Skeletal muscle satellite cell (primary cell): ENCODE data around the gene ATXN1.

Experiments used
- H3K27me3 ChIP-seq: 2 replicates; pipeline ENCODE4 v1.7.0; 2013; ENCODE audit warnings: low read length; ENCODE audit not compliant: control insufficient read depth, insufficient read depth
- H3K36me3 ChIP-seq: 2 replicates; pipeline ENCODE4 v1.7.0; 2013; ENCODE audit warnings: mild to moderate bottlenecking, control low read depth, low read length; ENCODE audit not compliant: insufficient read depth
- H3K4me1 ChIP-seq: 2 replicates; pipeline ENCODE4 v1.7.0; 2013; ENCODE audit warnings: low read length; ENCODE audit not compliant: control insufficient read depth, insufficient read depth
- H3K4me2 ChIP-seq: 2 replicates; pipeline ENCODE4 v1.7.0; 2013; ENCODE audit warnings: mild to moderate bottlenecking, low read length
- H3K4me3 ChIP-seq: 2 replicates; pipeline ENCODE4 v1.7.0; 2013; ENCODE audit warnings: low read length
- H3K9ac ChIP-seq: 2 replicates; pipeline ENCODE4 v1.7.0; 2013; ENCODE audit warnings: mild to moderate bottlenecking, low read depth, low read length, moderate library complexity
- H3K9me3 ChIP-seq: replicated peaks from 2 replicates; pipeline ENCODE4 v1.7.0; 2013; ENCODE audit warnings: mild to moderate bottlenecking, control low read depth, low read length

Gene ATXN1

DNA sequence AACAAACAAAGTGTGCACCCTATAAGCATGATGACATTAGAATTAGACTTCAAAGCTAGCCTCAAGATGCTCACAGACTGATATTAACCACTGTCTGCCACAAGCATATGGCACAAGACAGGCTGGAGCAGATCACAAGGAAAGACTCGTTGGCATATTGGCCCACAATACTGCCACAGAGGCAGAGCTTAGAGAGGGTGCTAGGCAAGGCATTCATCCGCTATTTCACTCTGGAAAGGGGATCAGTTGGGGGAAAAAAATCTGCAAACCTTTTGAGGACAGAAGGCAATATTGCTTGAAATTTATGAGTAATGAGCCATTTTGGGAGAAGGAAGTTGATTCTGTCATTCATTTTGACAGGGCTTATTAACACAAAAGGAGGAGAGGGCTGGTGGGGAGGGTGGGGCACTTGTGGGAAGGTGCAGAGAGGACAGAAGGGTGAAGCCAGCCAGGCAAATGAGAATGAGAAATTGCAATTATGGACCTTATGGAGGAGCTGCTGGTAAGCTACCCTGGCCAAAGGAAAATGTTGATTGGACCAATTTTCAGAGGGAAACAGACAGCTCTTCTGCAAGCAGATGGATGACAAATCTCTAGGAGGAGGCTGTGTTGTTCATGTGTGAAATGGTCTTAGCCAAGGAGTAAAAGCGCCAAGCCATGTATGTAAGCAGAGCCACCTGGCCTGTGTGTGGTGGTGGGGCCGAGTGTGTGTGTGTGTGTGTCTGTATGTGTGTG lies 335.2 kb downstream of the ATXN1 start:
- peaks cover 8% of the 10 kb centered on the region for H3K4me1 ChIP-seq
- no peaks in the 10 kb centered on the region for H3K9me3 ChIP-seq
- H3K4me2 ChIP-seq: no peak overlapping the region
- H3K4me3 ChIP-seq: no peak overlapping the region
- no peaks in the 10 kb centered on the region for H3K27me3 ChIP-seq
- no peak overlapping the region for H3K9ac ChIP-seq
- H3K36me3 ChIP-seq: no peaks in the 10 kb centered on the region

DNA sequence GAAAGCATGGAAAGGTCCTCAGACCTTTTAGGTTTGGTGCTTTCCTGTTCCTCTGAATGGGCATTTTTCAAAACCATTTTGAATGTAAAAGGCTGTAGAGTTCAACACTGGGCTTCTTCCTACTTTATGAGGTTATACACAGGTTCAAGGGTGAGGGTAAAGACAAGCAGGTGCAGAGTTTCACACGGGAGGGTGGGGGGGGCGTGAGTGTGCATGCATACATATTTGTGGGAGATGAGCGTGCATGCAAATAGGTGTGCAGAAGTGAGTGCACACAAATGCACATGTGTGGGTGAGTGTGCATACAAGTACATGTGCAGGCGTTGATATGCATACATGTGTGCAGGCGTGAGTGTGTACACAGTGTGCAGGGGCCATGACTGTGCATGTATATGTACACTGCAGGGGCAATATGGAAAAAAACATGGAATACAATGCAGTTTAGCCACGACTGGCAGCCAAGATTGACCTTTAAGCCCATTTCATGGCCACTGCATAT lies 339.7 kb downstream of the ATXN1 start:
- peaks cover 19% of the 10 kb centered on the region for H3K4me1 ChIP-seq

DNA sequence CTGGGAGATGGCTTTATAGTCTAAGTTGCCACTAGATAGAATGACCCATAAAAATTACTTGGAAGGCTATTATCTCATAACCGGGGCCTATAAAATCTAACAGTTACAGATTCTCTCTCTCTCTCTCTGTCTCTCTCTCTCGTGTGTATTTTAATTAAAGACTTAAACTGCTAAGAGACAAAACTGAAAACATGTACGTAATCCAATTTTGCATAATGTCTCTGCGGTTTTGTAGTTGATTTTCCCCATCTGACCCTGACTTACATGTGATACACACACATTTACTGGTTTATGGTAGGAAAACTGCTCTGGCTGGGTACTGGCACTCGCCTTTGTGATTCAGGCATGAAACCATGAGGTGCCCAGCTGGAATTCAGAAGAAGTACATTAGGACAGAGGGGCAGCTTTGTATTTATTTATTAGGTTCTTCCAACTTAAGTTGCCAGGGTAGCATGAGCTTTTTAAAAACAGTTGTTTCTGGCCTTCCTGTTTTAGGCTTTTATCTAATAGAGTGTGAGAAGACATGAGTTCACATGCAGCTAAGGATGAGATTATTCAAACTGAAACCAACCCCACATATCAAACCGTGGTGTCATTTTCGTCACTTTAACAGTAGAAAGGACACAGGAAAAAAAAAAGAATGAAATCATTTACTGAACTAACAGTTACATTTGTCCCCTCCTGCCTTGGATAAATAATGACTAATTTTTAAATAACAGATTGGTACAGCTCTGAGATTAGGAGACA lies 340.4 kb downstream of the ATXN1 start:
- Histone ChIP-seq H3K9ac (peak overlapping the region; percentile 61), H3K27me3 (no peaks in the 10 kb centered on the region), H3K4me2 (peak overlapping the region; percentile 66), H3K4me3 (peak overlapping the region; percentile 21), H3K4me1 (peaks cover 19% of the 10 kb centered on the region), H3K9me3 (no peaks in the 10 kb centered on the region), H3K36me3 (no peaks in the 10 kb centered on the region)

More for the DNA sequence above, 339.7 kb downstream of the ATXN1 start:
- Histone ChIP-seq H3K9me3 (no peaks in the 10 kb centered on the region), H3K27me3 (no peaks in the 10 kb centered on the region), H3K9ac (peak overlapping the region; percentile 61), H3K36me3 (no peaks in the 10 kb centered on the region), H3K4me2 (peak overlapping the region; percentile 66), H3K4me3 (peak overlapping the region; percentile 21)

DNA sequence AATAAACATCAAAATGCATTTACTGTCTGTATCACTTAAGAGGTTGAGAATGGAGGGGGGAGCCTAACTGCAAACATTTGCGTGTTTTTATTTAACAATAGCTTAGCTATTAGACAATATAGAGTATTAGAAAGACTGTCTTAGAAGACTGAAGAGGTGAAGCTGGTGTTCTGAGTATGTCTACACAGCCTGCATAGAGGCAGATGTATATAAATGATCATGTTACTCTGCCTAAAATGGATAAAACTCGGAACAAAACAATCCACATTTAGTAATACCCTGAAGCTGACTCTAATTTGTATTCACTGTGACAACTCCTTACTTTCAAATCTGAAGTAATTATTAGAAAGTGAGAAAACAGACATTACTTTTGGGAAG lies 340.9 kb downstream of the ATXN1 start:
- peak overlapping the region; percentile 66 for H3K4me2 ChIP-seq
- H3K27me3 ChIP-seq: no peaks in the 10 kb centered on the region
- H3K4me1 ChIP-seq: peaks cover 19% of the 10 kb centered on the region
- no peaks in the 10 kb centered on the region for H3K36me3 ChIP-seq
- no peak overlapping the region for H3K4me3 ChIP-seq
- H3K9ac ChIP-seq: peak overlapping the region; percentile 61
- no peaks in the 10 kb centered on the region for H3K9me3 ChIP-seq

DNA sequence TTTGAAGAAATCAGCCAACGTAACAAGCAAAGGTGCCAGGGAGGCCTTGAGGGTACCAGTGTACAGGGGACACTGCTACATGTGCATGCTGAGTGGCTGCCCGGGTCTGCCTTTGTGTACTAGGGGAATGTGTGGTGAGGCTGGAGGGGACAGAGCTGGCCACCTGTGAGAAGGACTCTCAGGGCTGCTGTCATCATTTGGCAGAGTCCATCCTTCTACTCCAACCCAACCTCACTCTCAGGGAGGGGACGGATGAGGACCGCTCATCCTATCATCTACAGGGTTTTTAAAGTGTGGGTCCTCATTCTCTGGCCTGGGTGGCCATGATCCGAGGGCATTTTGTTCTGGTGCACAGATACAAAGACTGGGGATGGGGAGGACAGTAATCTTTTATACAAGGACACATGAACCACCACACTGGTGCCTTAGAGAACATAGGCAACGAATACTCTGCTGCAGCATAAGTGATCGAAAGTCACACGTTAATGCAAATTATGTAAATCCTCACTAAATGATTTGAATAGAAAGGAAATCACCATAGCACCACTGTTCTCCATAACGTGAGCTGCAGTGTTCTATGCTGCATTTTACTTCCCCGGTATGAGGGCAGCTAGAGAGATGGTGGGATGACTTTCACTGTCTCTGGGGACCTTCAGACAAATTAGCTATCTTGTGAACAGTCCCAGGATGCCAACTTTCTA lies 341.5 kb downstream of the ATXN1 start:
- Histone ChIP-seq H3K4me3 (no peak overlapping the region), H3K4me1 (peaks cover 19% of the 10 kb centered on the region), H3K9ac (peak overlapping the region; percentile 61), H3K4me2 (peak overlapping the region; percentile 66), H3K27me3 (no peaks in the 10 kb centered on the region), H3K36me3 (no peaks in the 10 kb centered on the region), H3K9me3 (no peaks in the 10 kb centered on the region)

DNA sequence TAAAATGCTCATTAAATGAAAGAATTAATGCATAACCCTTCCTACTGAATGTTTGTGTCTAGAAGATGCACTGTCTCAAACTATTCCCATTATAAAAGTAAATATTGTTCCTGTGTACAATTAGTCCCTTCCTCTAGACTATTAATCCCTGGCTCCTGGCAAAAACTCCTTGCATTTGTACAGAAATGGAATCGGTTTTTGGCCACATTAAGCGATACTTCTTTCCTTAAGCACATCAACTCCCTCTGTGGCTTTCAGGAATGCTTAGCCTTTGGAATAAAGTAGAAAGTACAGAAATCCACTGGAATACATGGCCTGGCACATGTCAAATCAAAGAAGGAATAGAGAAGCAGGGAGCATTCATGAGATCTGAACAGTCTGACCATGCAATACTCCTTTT lies 343.1 kb downstream of the ATXN1 start:
- no peaks in the 10 kb centered on the region for H3K27me3 ChIP-seq
- H3K4me2 ChIP-seq: no peak overlapping the region
- no peak overlapping the region for H3K9ac ChIP-seq
- H3K9me3 ChIP-seq: no peaks in the 10 kb centered on the region
- peaks cover 19% of the 10 kb centered on the region for H3K4me1 ChIP-seq
- H3K36me3 ChIP-seq: no peaks in the 10 kb centered on the region
- H3K4me3 ChIP-seq: no peak overlapping the region

DNA sequence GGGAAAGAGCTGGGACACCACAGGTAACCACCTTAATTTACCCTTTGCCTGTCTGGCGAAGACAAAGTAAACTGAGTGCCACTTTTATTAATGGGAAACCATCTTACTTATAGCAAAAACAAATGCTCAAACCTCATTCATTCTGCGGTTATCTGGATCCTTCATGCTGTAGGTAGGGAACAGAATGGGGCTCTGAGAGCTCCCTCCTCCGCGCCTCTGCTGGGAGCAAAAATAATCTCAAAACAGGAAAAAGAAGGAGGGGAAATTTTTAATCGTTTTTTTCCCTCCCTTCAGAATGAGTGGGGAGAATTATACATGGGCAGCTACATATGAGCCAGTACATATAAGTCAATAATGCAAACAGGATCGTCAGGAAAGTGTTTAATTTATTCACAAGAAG lies 345.6 kb downstream of the ATXN1 start:
- Histone ChIP-seq H3K4me1 (peaks cover 7% of the 10 kb centered on the region), H3K4me2 (no peak overlapping the region), H3K9me3 (no peaks in the 10 kb centered on the region), H3K27me3 (no peaks in the 10 kb centered on the region), H3K36me3 (no peaks in the 10 kb centered on the region), H3K4me3 (no peak overlapping the region), H3K9ac (no peak overlapping the region)

DNA sequence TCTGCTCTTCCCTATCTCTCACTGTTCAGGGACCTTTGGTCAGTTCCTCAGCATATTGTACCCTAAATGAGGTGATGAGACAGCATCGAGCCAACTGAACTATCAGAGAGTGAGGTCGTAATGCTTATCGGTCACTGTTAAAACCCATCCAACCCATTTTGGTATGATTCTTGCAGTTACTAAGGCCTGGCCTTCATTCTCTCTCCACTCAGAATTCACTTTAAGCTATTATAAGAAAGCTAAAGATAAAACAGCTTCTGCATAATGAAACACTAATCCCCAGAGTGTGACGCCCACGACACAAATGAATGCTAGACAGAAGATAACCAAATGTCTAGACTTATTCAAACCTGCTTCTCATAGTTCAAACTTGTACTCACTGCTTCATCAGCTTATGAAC lies 347.1 kb downstream of the ATXN1 start:
- Histone ChIP-seq H3K9ac (no peak overlapping the region), H3K4me3 (no peak overlapping the region), H3K36me3 (no peaks in the 10 kb centered on the region), H3K9me3 (no peaks in the 10 kb centered on the region), H3K4me1 (peaks cover 6% of the 10 kb centered on the region), H3K4me2 (no peak overlapping the region), H3K27me3 (no peaks in the 10 kb centered on the region)

DNA sequence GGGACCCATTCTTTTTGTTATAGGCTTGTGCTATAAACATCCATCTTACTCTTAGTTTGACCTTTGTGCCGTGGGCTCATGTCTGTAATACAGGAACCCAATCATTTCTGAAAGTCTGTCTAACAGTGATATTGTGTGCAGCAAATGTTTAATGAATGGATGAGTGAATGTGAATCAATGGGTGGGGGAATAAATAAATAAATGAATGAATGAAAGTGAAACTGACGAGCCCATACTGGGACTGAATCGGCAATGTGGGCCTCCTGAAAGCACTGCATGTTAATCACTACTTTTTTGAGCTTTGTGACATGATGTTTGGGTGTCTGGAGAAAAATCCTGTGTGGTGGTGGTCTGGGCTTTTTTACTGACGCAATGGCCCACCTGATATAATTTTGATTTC lies 347.9 kb downstream of the ATXN1 start:
- no peak overlapping the region for H3K9ac ChIP-seq
- H3K4me3 ChIP-seq: no peak overlapping the region
- no peaks in the 10 kb centered on the region for H3K27me3 ChIP-seq
- H3K36me3 ChIP-seq: no peaks in the 10 kb centered on the region
- no peaks in the 10 kb centered on the region for H3K9me3 ChIP-seq
- no peak overlapping the region for H3K4me2 ChIP-seq
- peaks cover 6% of the 10 kb centered on the region for H3K4me1 ChIP-seq

DNA sequence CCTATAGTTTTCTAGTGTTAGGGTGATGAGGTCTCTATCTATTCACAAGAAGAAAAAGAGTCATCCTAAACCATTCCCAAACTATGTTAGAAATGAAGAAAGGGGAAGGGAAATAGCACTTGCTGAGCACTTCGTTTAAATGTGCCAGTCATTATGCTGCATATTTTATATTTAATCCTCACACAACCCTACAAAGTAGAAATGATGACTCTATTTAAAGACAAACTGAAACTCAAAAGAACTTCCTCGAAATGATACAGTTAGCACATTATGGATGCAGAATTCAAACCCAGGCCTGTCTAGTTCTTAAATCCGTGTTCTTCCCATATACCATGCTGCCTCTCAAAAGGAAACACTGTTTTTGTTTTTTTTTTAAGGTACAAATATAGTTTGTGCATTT lies 348.3 kb downstream of the ATXN1 start:
- Histone ChIP-seq H3K27me3 (no peaks in the 10 kb centered on the region), H3K4me1 (peaks cover 6% of the 10 kb centered on the region), H3K36me3 (no peaks in the 10 kb centered on the region), H3K9me3 (no peaks in the 10 kb centered on the region), H3K4me2 (no peak overlapping the region), H3K4me3 (no peak overlapping the region), H3K9ac (no peak overlapping the region)

DNA sequence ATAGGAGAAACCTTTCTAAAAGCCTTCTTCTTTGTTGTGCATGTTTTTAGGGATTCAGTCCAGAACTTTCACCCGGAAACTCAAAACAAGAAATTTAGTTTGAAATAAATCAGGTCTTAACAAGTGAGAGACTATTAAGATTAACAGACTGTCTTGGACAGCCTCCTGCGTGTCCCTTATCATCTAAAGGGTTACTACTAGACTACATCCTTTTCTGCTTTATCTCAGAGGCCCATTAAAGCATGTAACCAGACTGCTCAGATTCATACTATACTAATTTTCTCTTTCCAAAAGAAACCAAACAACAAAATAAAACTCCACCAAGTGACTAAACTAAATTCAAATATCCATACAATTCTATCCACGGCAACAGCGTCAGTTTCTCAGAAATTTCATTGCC lies 349.1 kb downstream of the ATXN1 start:
- Histone ChIP-seq H3K27me3 (no peaks in the 10 kb centered on the region), H3K4me2 (no peak overlapping the region), H3K36me3 (no peaks in the 10 kb centered on the region), H3K9me3 (no peaks in the 10 kb centered on the region), H3K4me1 (peaks cover 6% of the 10 kb centered on the region), H3K9ac (no peak overlapping the region), H3K4me3 (no peak overlapping the region)
